ENCODE results near the gene ADAM12. TPM values are rescaled to one million over a fixed set of nuclear protein-coding genes. Genes with fewer than 3 reads are reported as not detected.

Gene ADAM12
- total and polyA plus RNA-seq, 7 donors: 0.01 to 3.3 (median 0.24) TPM; not detected in 2

GRCh38 chr10:126022841-126023240, 365.4 kb downstream of the ADAM12 start:
- no peak overlapping the region for H3K27ac ChIP-seq
- H3K36me3 ChIP-seq (ENCODE audit: insufficient read depth in 1 of 2, low read depth in 1 of 2): no peaks in the 10 kb centered on the region
- no peaks in the 10 kb centered on the region for H3K9me3 ChIP-seq
- TF ChIP-seq CTCF (IDR thresholded peaks at IDR 0.05): no peak
- H3K27me3 ChIP-seq (ENCODE audit: insufficient read depth in 3 of 3, low read length in 2 of 3): no peaks in the 10 kb centered on the region
- no peak overlapping the region for H3K4me3 ChIP-seq
- ATAC-seq (no peak), DNase-seq (no peak)
- no peaks in the 10 kb centered on the region for H3K4me1 ChIP-seq
- 91 to 93% (median 92%) methylated on average over 5 of the region's 5 CpGs for WGBS, 3 donors
- intact Hi-C loops (cut with DNase I): no loop called here

- Histone ChIP-seq H3K9me3 (no peaks in the 10 kb centered on the region), H3K36me3 (ENCODE audit: insufficient read depth in 1 of 2, low read depth in 1 of 2) (no peaks in the 10 kb centered on the region), H3K4me1 (no peaks in the 10 kb centered on the region), H3K27ac (no peak overlapping the region), H3K4me3 (no peak overlapping the region), H3K27me3 (ENCODE audit: insufficient read depth in 3 of 3, low read length in 2 of 3) (no peaks in the 10 kb centered on the region)
- TF ChIP-seq CTCF (IDR thresholded peaks at IDR 0.05): no peak
- intact Hi-C loops (cut with DNase I): no loop called here
- 91 to 94% (median 91%) methylated on average over 5 of the region's 5 CpGs for WGBS, 3 donors
- no peak for DNase-seq
- ATAC-seq: no peak
These were observed 366.3 kb downstream of the ADAM12 start for GRCh38 chr10:126021833-126022500.

- no peaks in the 10 kb centered on the region for H3K4me1 ChIP-seq
- no peak for TF ChIP-seq CTCF (IDR thresholded peaks at IDR 0.05)
- H3K4me3 ChIP-seq: no peak overlapping the region
- H3K9me3 ChIP-seq: no peaks in the 10 kb centered on the region
- WGBS, 3 donors: 87 to 93% (median 89%) methylated on average over 2 of the region's 2 CpGs
- H3K27me3 ChIP-seq (ENCODE audit: insufficient read depth in 3 of 3, low read length in 2 of 3): no peaks in the 10 kb centered on the region
- H3K36me3 ChIP-seq (ENCODE audit: insufficient read depth in 1 of 2, low read depth in 1 of 2): no peaks in the 10 kb centered on the region
- DNase-seq (no peak), ATAC-seq (no peak)
- intact Hi-C loops (cut with DNase I): no loop called here
- H3K27ac ChIP-seq: no peak overlapping the region
These were observed 370.2 kb downstream of the ADAM12 start for GRCh38 chr10:126017961-126018560.

- intact Hi-C loops (cut with DNase I): no loop called here
- no peak for DNase-seq
- TF ChIP-seq CTCF (IDR thresholded peaks at IDR 0.05): no peak
- Histone ChIP-seq H3K4me1 (no peaks in the 10 kb centered on the region), H3K9me3 (no peaks in the 10 kb centered on the region), H3K36me3 (ENCODE audit: insufficient read depth in 1 of 2, low read depth in 1 of 2) (no peaks in the 10 kb centered on the region), H3K27ac (no peak overlapping the region), H3K27me3 (ENCODE audit: insufficient read depth in 3 of 3, low read length in 2 of 3) (no peaks in the 10 kb centered on the region), H3K4me3 (no peak overlapping the region)
- 96 to 98% (median 98%) methylated on average over 3 of the region's 3 CpGs for WGBS, 3 donors
- no peak for ATAC-seq
These were observed 371.4 kb downstream of the ADAM12 start for GRCh38 chr10:126016882-126017281.
